ENCODE data around the gene CRLF1. TPM values are rescaled to one million over a fixed set of nuclear protein-coding genes. Genes with fewer than 3 reads are reported as not detected.
"Not testable (repeated sequence)": the region's sequence is repeated elsewhere in the genome, so short reads cannot be mapped to it uniquely, and the experiment has no call there.

The CRLF1 gene
- total RNA-seq, 1 donor from 2014 or later, result not detected

- intact Hi-C loops (cut with micrococcal nuclease), result no loop called here
- peaks cover 43% of the 10 kb centered on the region for H3K27me3 Mint-ChIP-seq
- ChIA-PET POLR2A (no interaction called here), CTCF (interaction anchor here (0.6 to 1.7 kb wide), 3 partner anchors 10 to 243 kb away, joined by 3 to 4 read pairs (median 3); no protein-coding TSS in a partner anchor)
- no peaks in the 10 kb centered on the region for H3K36me3 Mint-ChIP-seq (ENCODE audit: low read depth)
- DNase-seq (no peak), ATAC-seq (ENCODE audit: low read depth) (no peak)
- H3K4me1 Mint-ChIP-seq, result peaks cover 18% of the 10 kb centered on the region
- no peak overlapping the region for H3K27ac Mint-ChIP-seq
- TF ChIP-seq CTCF (IDR thresholded peaks at IDR 0.05), result no peak
- H3K4me3 Mint-ChIP-seq, result no peak overlapping the region
- no peaks in the 10 kb centered on the region for H3K9me3 Mint-ChIP-seq
These were observed 2.4 kb downstream of the CRLF1 start for GRCh38 chr19:18603958-18604819.

DNA sequence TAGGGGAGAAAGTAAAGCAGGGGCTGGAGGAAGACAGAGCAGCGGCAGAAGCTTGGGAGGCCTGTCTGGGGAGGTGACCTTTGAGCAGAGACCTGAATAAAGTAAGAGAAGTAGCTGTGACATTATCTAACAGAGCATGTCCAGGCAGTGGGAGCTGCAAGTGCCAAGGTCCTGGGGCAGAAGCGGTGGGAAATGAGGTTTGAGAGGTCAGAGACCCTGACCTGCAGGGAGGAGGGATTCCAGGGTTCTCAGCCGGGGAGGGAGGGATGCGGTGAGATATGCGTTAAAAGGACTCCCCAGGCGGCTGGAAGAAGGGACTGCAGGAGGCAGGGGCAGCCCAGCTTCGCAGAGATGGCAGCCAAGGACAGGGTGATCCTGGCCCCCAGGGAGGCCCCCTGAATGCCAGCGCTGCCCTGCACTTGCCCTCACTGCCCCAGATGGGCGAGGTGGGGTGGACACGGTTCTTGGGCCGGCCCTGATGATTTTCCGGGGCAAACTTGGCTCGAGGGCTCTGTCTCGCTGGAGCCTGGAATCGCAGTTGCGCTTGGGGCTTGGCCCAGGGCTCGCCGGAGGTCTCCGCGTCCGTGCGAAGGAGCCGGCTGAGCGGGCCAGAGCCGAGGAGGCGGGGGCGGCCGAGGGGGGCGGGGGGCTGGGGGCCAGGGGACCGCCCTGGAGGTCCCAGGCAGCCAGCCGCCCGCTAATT lies 3.2 kb downstream of the CRLF1 start:
- Mint-ChIP-seq H3K27ac (no peak overlapping the region), H3K36me3 (ENCODE audit: low read depth) (no peaks in the 10 kb centered on the region), H3K4me3 (no peak overlapping the region), H3K4me1 (peaks cover 17% of the 10 kb centered on the region), H3K27me3 (peaks cover 41% of the 10 kb centered on the region), H3K9me3 (no peaks in the 10 kb centered on the region)
- CTCF ChIA-PET, result interaction anchor here (1.7 kb wide), 1 partner anchor 244 kb away, joined by 4 read pairs; no protein-coding TSS in a partner anchor
- DNase-seq (no peak), ATAC-seq (ENCODE audit: low read depth) (peak; percentile 51)
- intact Hi-C loops (cut with micrococcal nuclease), result no loop called here
- TF ChIP-seq CTCF (IDR thresholded peaks at IDR 0.05), result no peak
- POLR2A ChIA-PET, result no interaction called here

DNA sequence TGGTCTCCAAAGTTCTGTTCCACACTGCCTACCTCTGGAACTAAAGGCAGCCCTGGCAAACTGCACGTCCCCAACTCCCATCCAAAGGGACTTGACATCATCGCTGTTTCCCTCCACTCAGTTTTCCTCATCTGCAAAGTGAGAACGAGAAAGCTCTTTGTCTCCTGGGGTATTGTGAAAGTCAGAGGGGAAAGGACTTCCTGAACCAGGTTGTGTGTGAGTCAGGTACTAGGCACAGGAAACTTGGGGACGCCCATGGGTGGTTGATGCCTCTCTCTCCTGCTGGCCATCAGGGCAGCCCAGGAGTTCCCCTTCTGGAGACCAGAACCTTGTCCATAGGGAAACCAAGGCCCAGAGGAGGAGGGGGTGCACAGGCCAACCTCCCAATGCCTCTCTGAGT lies 4.7 kb downstream of the CRLF1 start:
- H3K27me3 Mint-ChIP-seq, result peaks cover 35% of the 10 kb centered on the region
- intact Hi-C loops (cut with micrococcal nuclease), result no loop called here
- no peak overlapping the region for H3K27ac Mint-ChIP-seq
- DNase-seq, result no peak
- no peak for ATAC-seq (ENCODE audit: low read depth)
- POLR2A ChIA-PET, result no interaction called here
- no peaks in the 10 kb centered on the region for H3K9me3 Mint-ChIP-seq
- CTCF ChIA-PET, result no interaction called here
- peaks cover 7% of the 10 kb centered on the region for H3K4me1 Mint-ChIP-seq
- H3K4me3 Mint-ChIP-seq, result no peak overlapping the region
- no peak for TF ChIP-seq CTCF (IDR thresholded peaks at IDR 0.05)
- H3K36me3 Mint-ChIP-seq (ENCODE audit: low read depth), result no peaks in the 10 kb centered on the region

GRCh38 chr19:18600692-18601397 lies 5.8 kb downstream of the CRLF1 start:
- POLR2A ChIA-PET; H3K4me3 Mint-ChIP-seq; CTCF ChIA-PET; H3K27ac Mint-ChIP-seq; DNase-seq; H3K36me3 Mint-ChIP-seq (ENCODE audit: low read depth); H3K9me3 Mint-ChIP-seq; intact Hi-C loops (cut with micrococcal nuclease); ATAC-seq (ENCODE audit: low read depth): not testable (repeated sequence)
- Mint-ChIP-seq H3K4me1 (peaks cover 12% of the 10 kb centered on the region), H3K27me3 (peaks cover 35% of the 10 kb centered on the region)

DNA sequence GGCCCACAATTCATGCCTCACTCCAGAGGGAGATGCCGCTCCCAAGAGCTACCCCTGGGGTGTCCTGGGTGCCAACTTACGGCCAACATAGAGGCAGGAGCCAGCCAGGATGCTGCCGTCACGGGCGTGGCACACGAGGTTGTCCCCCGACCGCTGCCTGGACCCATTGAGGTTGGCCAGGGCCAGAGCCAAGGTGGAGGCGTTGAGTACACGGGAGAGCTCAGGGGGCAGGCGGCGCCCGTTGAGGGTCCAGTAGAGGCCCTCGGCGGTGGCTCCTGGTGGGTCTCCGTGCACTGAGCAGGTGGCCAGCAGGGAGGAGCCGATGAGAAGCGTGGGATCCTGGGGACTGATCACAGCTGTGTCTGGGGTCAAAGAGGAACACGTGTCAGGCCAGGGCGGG lies 7.1 kb downstream of the CRLF1 start:
- ChIA-PET POLR2A (no interaction called here), CTCF (no interaction called here)
- DNase-seq, result no peak
- Mint-ChIP-seq H3K27me3 (peaks cover 25% of the 10 kb centered on the region), H3K9me3 (no peaks in the 10 kb centered on the region), H3K4me3 (no peak overlapping the region), H3K4me1 (peaks cover 12% of the 10 kb centered on the region), H3K27ac (no peak overlapping the region), H3K36me3 (ENCODE audit: low read depth) (no peaks in the 10 kb centered on the region)
- intact Hi-C loops (cut with micrococcal nuclease), result no loop called here
- ATAC-seq (ENCODE audit: low read depth), result no peak
- TF ChIP-seq CTCF (IDR thresholded peaks at IDR 0.05), result no peak
